Measurements from ENCODE around the gene SLC41A3. TPM values are rescaled to one million over a fixed set of nuclear protein-coding genes. Genes with fewer than 3 reads are reported as not detected.

SLC41A3 gene
- total and polyA plus RNA-seq, 10 of the 15 experiments (the other 5 are each of a cell fraction or from before 2014, with no cell fraction given) = 8.3 to 29.5 (median 16.7) TPM

DNA sequence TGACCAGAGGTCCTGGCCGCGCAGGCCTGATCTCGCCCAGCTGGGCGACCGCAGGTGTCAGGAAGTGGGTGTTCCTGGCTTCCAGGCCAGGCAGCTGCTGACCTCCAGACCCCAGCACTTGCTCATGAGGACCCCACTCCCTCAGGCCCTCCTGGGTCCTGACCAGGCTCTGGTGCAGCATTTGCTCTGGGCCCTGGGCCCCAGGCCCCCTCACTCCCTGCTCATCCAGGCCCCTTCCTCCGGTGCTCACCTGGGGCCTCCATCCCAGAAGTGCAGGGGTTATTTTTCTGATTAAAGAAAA lies 122.7 kb downstream of the SLC41A3 start:
- Histone ChIP-seq H3K27ac (ENCODE audit: control insufficient read depth, insufficient read depth) (no peak overlapping the region), H3K9me3 (replicated peaks; ENCODE audit: control insufficient read depth, insufficient read depth, low read length) (no peaks in the 10 kb centered on the region; the same call in 2 of the 3 replicates), H3K4me1 (ENCODE audit: control insufficient read depth, insufficient read depth, low read length) (no peaks in the 10 kb centered on the region), H3K9ac (ENCODE audit: control insufficient read depth, insufficient read depth, low read length) (no peak overlapping the region), H3K4me2 (ENCODE audit: control insufficient read depth, insufficient read depth) (no peak overlapping the region), H3K4me3 (no peak overlapping the region), H3K79me2 (ENCODE audit: control insufficient read depth, insufficient read depth, low read length) (no peaks in the 10 kb centered on the region), H3K27me3 (replicated peaks in 1 of 2; ENCODE audit: control insufficient read depth in 2 of 2, insufficient read depth in 2 of 2, low read length in 1 of 2) (no peaks in the 10 kb centered on the region), H4K20me1 (ENCODE audit: control insufficient read depth, insufficient read depth) (no peaks in the 10 kb centered on the region), H3K36me3 (ENCODE audit: control insufficient read depth in 2 of 2, insufficient read depth in 2 of 2, low read length in 1 of 2) (no peaks in the 10 kb centered on the region), H2AFZ (ENCODE audit: control insufficient read depth, low read depth, low read length) (no peak overlapping the region)
- FAIRE-seq (no peak), ATAC-seq (no peak), DNase-seq (ENCODE audit: low read depth, low spot score) (no peak)
- in situ Hi-C loops (cut with MboI) = no loop called here
- POLR2A ChIA-PET = no interaction called here
- no TSS peak for BruUV-seq (replicated peaks)
- intact Hi-C loops (cut with micrococcal nuclease; ENCODE audit: unreplicated experiment) = no loop called here
- SMC1A ChIA-PET (ENCODE audit: uncharacterized antibody, unreplicated experiment) = no interaction called here
- RAD21 ChIA-PET (ENCODE audit: unreplicated experiment) = no interaction called here
- TF ChIP-seq SMARCA5 (IDR thresholded peaks at IDR 0.05) (no peak), MYC (IDR thresholded peaks at IDR 0.05; ENCODE audit: insufficient read depth, insufficient read length, insufficient replicate concordance, low read length, severe bottlenecking) (no peak), KDM1A (IDR thresholded peaks at IDR 0.05; ENCODE audit: borderline replicate concordance) (no peak), CREM (IDR thresholded peaks at IDR 0.05; ENCODE audit: low read depth) (no peak), PAX8 (IDR thresholded peaks at IDR 0.05) (no peak), SIX5 (IDR thresholded peaks at IDR 0.05; ENCODE audit: low read depth, low read length, severe bottlenecking) (no peak), FOS (IDR thresholded peaks at IDR 0.05; ENCODE audit: borderline replicate concordance, extremely low read depth, insufficient read length) (no peak), KAT2A (conservative IDR thresholded peaks at IDR 0.05; ENCODE audit: control insufficient read depth, low read depth, low read length) (no peak), RB1 (IDR thresholded peaks at IDR 0.05; ENCODE audit: borderline replicate concordance) (no peak), RCOR1 (conservative IDR thresholded peaks at IDR 0.05; ENCODE audit: low read depth, low read length) (no peak), BRCA1 (IDR thresholded peaks at IDR 0.05; ENCODE audit: low read depth, low read length) (no peak), GABPA (IDR thresholded peaks at IDR 0.05; ENCODE audit: low read depth) (no peak), RELA (IDR thresholded peaks at IDR 0.05; ENCODE audit: borderline replicate concordance, partially characterized antibody) (no peak), STAT3 (IDR thresholded peaks at IDR 0.05; ENCODE audit: low read depth, low read length) (no peak)
- TF ChIP-seq, protein P1, sequence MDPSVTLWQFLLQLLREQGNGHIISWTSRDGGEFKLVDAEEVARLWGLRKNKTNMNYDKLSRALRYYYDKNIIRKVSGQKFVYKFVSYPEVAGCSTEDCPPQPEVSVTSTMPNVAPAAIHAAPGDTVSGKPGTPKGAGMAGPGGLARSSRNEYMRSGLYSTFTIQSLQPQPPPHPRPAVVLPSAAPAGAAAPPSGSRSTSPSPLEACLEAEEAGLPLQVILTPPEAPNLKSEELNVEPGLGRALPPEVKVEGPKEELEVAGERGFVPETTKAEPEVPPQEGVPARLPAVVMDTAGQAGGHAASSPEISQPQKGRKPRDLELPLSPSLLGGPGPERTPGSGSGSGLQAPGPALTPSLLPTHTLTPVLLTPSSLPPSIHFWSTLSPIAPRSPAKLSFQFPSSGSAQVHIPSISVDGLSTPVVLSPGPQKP (IDR thresholded peaks at IDR 0.05; ENCODE audit: low read depth, low read length) = no peak
- WGBS (ENCODE audit: insufficient coverage, insufficient replicate concordance, low lambda C conversion rate, missing lambda C conversion rate) = 56% methylated on average over 6 of the region's 6 CpGs
- CTCF ChIA-PET = no interaction called here
